Effector memory CD4-positive, alpha-beta T cell (primary cell): ENCODE data around the gene CASP3.

Experiments used
- DNase-seq, 3 donors: peaks; one replicate each; pipeline ENCODE4 v3.0.0-alpha.2; 2020
- H3K27ac ChIP-seq: 2 replicates; pipeline ENCODE4 v1.7.0; 2013; ENCODE audit warnings: mild to moderate bottlenecking, low read length, moderate library complexity; ENCODE audit not compliant: insufficient read depth, poor library complexity, severe bottlenecking
- H3K27me3 ChIP-seq: replicated peaks from 2 replicates; pipeline ENCODE4 v1.7.0; 2013; ENCODE audit warnings: mild to moderate bottlenecking, low read length; ENCODE audit not compliant: insufficient read depth, control insufficient read depth, poor library complexity, severe bottlenecking
- H3K36me3 ChIP-seq: 2 replicates; pipeline ENCODE4 v1.7.0; 2013; ENCODE audit warnings: mild to moderate bottlenecking, low read length, moderate library complexity; ENCODE audit not compliant: control insufficient read depth, insufficient read depth
- H3K4me1 ChIP-seq: 2 replicates; pipeline ENCODE4 v1.7.0; 2013; ENCODE audit warnings: low read length, mild to moderate bottlenecking; ENCODE audit not compliant: control insufficient read depth, insufficient read depth, poor library complexity, severe bottlenecking
- H3K4me3 ChIP-seq: 2 replicates; pipeline ENCODE4 v1.7.0; 2013; ENCODE audit warnings: low read length, low read depth, mild to moderate bottlenecking; ENCODE audit not compliant: insufficient read depth, poor library complexity, severe bottlenecking
- H3K9me3 ChIP-seq: 2 replicates; pipeline ENCODE4 v1.7.0; 2013; ENCODE audit warnings: mild to moderate bottlenecking, low read length, moderate library complexity; ENCODE audit not compliant: control insufficient read depth

The CASP3 gene

GRCh38 chr4:184587221-184587620, 62.0 kb downstream of the CASP3 start:
- Histone ChIP-seq H3K36me3 (no peaks in the 10 kb centered on the region), H3K4me1 (peaks cover 9% of the 10 kb centered on the region), H3K27ac (no peak overlapping the region), H3K9me3 (no peaks in the 10 kb centered on the region), H3K27me3 (no peaks in the 10 kb centered on the region), H3K4me3 (no peak overlapping the region)
- no peak for DNase-seq

- Histone ChIP-seq H3K36me3 (no peaks in the 10 kb centered on the region), H3K4me1 (peaks cover 9% of the 10 kb centered on the region), H3K4me3 (no peak overlapping the region), H3K27ac (no peak overlapping the region), H3K9me3 (no peaks in the 10 kb centered on the region), H3K27me3 (no peaks in the 10 kb centered on the region)
- peak in 1 of 3 donors; percentile 10 for DNase-seq
Measured at GRCh38 chr4:184583738-184584502, 65.3 kb downstream of the CASP3 start.
